AG04450 (cell line): ENCODE results near the gene MTO1. TPM values are rescaled to one million over a fixed set of nuclear protein-coding genes. Genes with fewer than 3 reads are reported as not detected.

ENCODE experiments used
- CTCF ChIA-PET: fragments of 300-600, 350-600 bp; formaldehyde crosslinking; extraction: SDS; loops from one replicate; lab custom pipeline; 2022; ENCODE audit warnings: antibody characterized with exemption, inconsistent platforms; lab: Charles Lee
- POLR2A ChIA-PET: fragments of 350-600 bp; formaldehyde crosslinking; extraction: SDS; loops from one replicate; lab custom pipeline; 2021; ENCODE audit warnings: antibody characterized with exemption, inconsistent platforms; lab: Yijun Ruan, JAX
- DNase-seq: peaks from one replicate; pipeline ENCODE4 v3.0.0-alpha.2; 2011; ENCODE audit warnings: low read depth, low spot score
- H3K27ac ChIP-seq: one replicate; pipeline ENCODE4 v1.5.1; 2012; ENCODE audit warnings: low read depth, low read length, control low read depth
- H3K27me3 ChIP-seq: one replicate; pipeline ENCODE4 v1.6.0; 2012; ENCODE audit warnings: low read length; ENCODE audit not compliant: control insufficient read depth, insufficient read depth
- H3K4me3 ChIP-seq: 2 replicates; pipeline ENCODE4 v1.5.1; 2011; ENCODE audit warnings: mild to moderate bottlenecking, low read depth, low read length, control low read depth
- H3K9me3 ChIP-seq: 2 replicates; pipeline ENCODE4 v1.5.1; 2012; ENCODE audit warnings: low read length; ENCODE audit not compliant: control insufficient read depth, insufficient read depth
- polyA plus RNA-seq: library from polyadenylated mRNA; depleted of rRNA; stranded (reverse); fragments of >200 nt; gene quantifications from 2 replicates; pipeline ENCODE4 v1.2.3, GENCODE V29; 2011
- TF ChIP-seq, protein P1 (sequence below): IDR thresholded peaks from 2 replicates; pipeline ENCODE4 v1.5.1; 2011; ENCODE audit warnings: low read depth, low read length, control low read depth, inconsistent platforms

MTO1 gene
- polyA plus RNA-seq, 1 experiment = 23.1 TPM

DNA sequence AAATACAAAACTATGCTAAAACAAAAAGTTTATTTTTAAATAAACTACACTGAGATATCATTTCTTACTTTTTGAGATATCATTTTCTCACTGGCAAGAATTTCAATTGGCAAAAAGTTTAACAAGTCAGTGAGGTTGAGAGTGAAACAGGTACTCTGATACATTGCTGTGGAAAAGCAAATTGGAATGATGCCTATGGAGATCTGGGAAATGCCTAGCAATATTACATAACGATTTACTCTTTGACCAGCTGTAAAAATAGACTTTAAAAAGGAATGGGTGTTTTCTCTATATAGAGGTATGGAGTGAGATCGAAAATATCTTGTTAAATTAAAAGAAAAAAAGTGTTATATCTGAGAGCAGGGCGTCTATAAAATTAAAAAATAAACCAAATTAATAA is 26.3 kb upstream of the MTO1 start:
- ChIA-PET POLR2A (no interaction called here), CTCF (interaction anchor here (0.7 kb wide), 1 partner anchor 47 kb away, joined by 5 read pairs; no protein-coding TSS in a partner anchor)
- Histone ChIP-seq H3K4me3 (no peak overlapping the region), H3K9me3 (no peaks in the 10 kb centered on the region), H3K27me3 (no peaks in the 10 kb centered on the region), H3K27ac (no peak overlapping the region)
- DNase-seq = no peak
- TF ChIP-seq, protein P1, sequence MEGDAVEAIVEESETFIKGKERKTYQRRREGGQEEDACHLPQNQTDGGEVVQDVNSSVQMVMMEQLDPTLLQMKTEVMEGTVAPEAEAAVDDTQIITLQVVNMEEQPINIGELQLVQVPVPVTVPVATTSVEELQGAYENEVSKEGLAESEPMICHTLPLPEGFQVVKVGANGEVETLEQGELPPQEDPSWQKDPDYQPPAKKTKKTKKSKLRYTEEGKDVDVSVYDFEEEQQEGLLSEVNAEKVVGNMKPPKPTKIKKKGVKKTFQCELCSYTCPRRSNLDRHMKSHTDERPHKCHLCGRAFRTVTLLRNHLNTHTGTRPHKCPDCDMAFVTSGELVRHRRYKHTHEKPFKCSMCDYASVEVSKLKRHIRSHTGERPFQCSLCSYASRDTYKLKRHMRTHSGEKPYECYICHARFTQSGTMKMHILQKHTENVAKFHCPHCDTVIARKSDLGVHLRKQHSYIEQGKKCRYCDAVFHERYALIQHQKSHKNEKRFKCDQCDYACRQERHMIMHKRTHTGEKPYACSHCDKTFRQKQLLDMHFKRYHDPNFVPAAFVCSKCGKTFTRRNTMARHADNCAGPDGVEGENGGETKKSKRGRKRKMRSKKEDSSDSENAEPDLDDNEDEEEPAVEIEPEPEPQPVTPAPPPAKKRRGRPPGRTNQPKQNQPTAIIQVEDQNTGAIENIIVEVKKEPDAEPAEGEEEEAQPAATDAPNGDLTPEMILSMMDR = no peak

DNA sequence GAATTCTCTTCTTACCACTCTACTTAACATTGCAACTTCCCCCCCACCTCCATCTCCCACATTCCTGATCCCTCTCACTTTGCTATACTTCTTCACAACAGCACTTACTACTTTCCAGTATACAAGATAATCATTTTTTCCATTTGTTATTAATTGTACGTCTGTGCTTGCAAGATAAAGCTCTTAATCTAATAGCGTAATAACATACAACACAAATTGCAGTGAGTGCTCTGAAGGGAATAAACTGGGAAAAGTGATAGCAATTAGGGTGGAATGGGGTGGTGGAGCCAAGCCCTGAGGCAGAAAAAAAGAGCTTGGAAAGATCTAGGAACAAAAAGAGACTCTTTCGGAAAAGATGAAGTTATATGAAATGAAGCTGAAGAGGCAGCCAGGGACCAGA is 18.0 kb upstream of the MTO1 start:
- H3K27ac ChIP-seq = no peak overlapping the region
- no peak overlapping the region for H3K4me3 ChIP-seq
- ChIA-PET POLR2A (no interaction called here), CTCF (interaction anchor here (0.5 kb wide), 1 partner anchor 30 kb away, joined by 4 read pairs; no protein-coding TSS in a partner anchor)
- no peak for DNase-seq
- H3K27me3 ChIP-seq = no peaks in the 10 kb centered on the region
- H3K9me3 ChIP-seq = no peaks in the 10 kb centered on the region
- TF ChIP-seq, protein P1 = no peak

DNA sequence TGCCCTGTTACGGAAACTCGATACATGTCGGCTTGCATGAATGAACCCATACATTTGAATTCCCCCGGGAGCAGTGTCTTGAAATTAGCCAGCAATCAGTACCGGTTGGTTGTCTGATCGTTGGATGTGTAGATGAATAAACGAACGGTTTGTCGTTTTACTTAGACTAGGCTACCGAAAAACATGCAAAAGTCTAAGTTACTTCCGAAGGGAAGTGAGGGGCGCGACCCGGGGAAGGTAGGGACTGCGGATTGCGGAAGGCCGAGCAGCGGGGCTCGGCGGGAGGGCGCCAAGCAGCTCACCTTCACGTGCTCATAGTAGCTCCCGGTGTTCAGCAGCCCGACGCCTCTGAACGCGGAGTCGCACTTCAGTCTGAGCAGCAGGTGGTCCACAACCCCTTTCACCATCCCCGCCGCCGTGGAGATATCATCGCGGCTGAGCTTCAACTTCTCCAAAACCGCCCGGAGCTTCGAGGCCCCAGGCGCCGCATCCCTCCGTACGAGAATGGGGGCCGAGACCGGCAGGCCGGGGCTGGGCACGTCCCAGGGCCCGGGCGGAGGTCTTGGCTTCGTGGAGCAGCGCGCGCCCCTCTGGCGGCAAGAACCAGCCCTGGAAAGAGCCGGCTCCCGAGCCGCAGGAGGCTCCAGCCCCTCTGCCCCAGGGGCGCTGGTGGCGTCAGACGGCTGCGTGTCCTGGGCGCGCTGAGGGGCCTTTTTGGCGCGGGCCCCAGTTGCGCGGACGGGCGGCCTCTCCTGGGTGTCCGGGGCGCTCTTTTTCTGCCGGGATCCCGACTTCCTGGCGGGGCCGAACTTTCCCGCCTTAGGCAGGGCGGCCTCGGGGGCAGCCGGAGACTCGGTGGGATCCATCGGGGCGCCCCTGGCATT is 10.1 kb upstream of the MTO1 start:
- Histone ChIP-seq H3K27ac (peak overlapping the region; percentile 65), H3K4me3 (peak overlapping the region; percentile 65), H3K27me3 (no peaks in the 10 kb centered on the region), H3K9me3 (no peaks in the 10 kb centered on the region; the same call in 1 of the 2 replicates)
- POLR2A ChIA-PET = interaction anchor here (1.0 to 1.2 kb wide), 2 partner anchors 10 kb away, joined by 5 to 7 read pairs; partner anchors contain the start of gene MTO1
- no peak for DNase-seq
- CTCF ChIA-PET = no interaction called here
- TF ChIP-seq, protein P1 = no peak

DNA sequence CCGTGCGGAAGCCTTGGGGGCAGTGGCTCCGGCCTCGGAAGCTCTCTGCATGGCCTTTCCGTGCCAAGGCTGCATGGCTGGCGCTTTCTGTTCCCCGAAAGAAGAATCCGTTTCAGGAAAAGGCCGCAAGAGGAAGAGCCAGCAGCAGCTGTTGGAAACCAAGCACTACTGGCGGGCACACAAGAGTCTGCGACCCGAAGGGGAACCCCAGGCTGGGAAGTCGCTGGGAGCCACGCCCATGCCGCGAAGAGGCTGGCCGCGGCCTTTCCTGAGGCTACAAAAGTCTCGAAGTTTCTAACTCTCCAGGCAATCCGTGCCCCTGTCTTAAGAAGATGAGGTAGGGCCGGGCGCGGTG is 9.5 kb upstream of the MTO1 start, which contains the start of gene CGAS:
CGAS (minus strand) TSS at position 191 of the 355 bp plus-strand sequence; CDS start at position 75, 116 bp downstream.
- CTCF ChIA-PET = no interaction called here
- TF ChIP-seq, protein P1 = no peak
- no peaks in the 10 kb centered on the region for H3K27me3 ChIP-seq
- no peaks in the 10 kb centered on the region; the same call in 1 of the 2 replicates for H3K9me3 ChIP-seq
- POLR2A ChIA-PET = interaction anchor here (1.0 kb wide), 1 partner anchor 9 kb away, joined by 5 read pairs; the partner anchor contains the start of gene MTO1
- peak within 1 kb of the TSS; percentile 65 for H3K4me3 ChIP-seq
- DNase-seq = no peak
- peak within 1 kb of the TSS; percentile 65 for H3K27ac ChIP-seq
